ENCODE results near the gene SEC31B.

SEC31B gene

GRCh38 chr10:100446130-100446761 lies 73.4 kb downstream of the SEC31B start:
- no peak for DNase-seq

GRCh38 chr10:100442548-100442947 lies 77.1 kb downstream of the SEC31B start:
- DNase-seq: no peak

GRCh38 chr10:100438674-100439315 lies 80.9 kb downstream of the SEC31B start:
- DNase-seq: no peak

Measured in amygdala (tissue), 56 donors.